HEK293 (cell line): ENCODE results near the gene ABHD12.

ENCODE experiments used
- CTCF ChIA-PET: fragments of 350-600 bp; formaldehyde crosslinking; extraction: SDS; loops from one replicate; lab custom pipeline; 2021; ENCODE audit warnings: antibody characterized with exemption; lab: Yijun Ruan, JAX
- POLR2A ChIA-PET: fragments of 300-600 bp; formaldehyde crosslinking; extraction: SDS; loops from one replicate; lab custom pipeline; 2020; ENCODE audit warnings: antibody characterized with exemption, inconsistent platforms; lab: Yijun Ruan, JAX
- H3K27ac ChIP-seq: fragments of 200-500 bp; sonication (Bioruptor generic); 2 replicates; pipeline ENCODE4 v1.5.1; 2014; ENCODE audit warnings: low read depth, low read length, control low read depth, inconsistent platforms; ENCODE audit errors: extremely low read depth
- H3K36me3 ChIP-seq, 2 experiments: fragments of 200-500 bp in 1 of 2; sonication (Bioruptor generic) in 1 of 2; 1 replicate in 1 of 2; 2 replicates in 1 of 2; pipeline ENCODE4 v1.5.1; 2014 to 2017; ENCODE audit warnings: inconsistent platforms in 2 of 2, low read length in 2 of 2; ENCODE audit not compliant: control insufficient read depth in 2 of 2, insufficient read depth in 1 of 2
- H3K4me1 ChIP-seq: fragments of 200-500 bp; sonication (Bioruptor generic); 2 replicates; pipeline ENCODE4 v1.5.1; 2014; ENCODE audit warnings: mild to moderate bottlenecking, low read length, inconsistent platforms; ENCODE audit not compliant: control insufficient read depth, insufficient read depth
- H3K4me3 ChIP-seq: 2 replicates; pipeline ENCODE4 v1.5.1; 2011; ENCODE audit warnings: low read depth, mild to moderate bottlenecking, control low read depth, low read length, moderate library complexity
- H3K9me3 ChIP-seq: fragments of 200-500 bp; sonication (Bioruptor generic); 2 replicates; pipeline ENCODE4 v1.5.1; 2014; ENCODE audit warnings: low read depth, low read length, inconsistent platforms; ENCODE audit not compliant: control insufficient read depth, insufficient read depth
- ATF2 ChIP-seq: fragments of 450-650 bp; formaldehyde crosslinking; IDR thresholded peaks from 2 replicates; pipeline ENCODE4 v1.5.1; 2016; ENCODE audit warnings: missing biosample characterization, missing genetic modification characterization, low read depth
- BCL11A ChIP-seq: fragments of 450-650 bp; formaldehyde crosslinking; IDR thresholded peaks from 2 replicates; pipeline ENCODE4 v1.5.1; 2016; ENCODE audit warnings: low read depth, missing biosample characterization, missing genetic modification characterization
- HOXD13 ChIP-seq: sonication (generic); formaldehyde crosslinking; IDR thresholded peaks from 2 replicates; pipeline ENCODE4 v1.8.0; 2022; ENCODE audit warnings: missing genetic modification reagents, borderline replicate concordance
- KLF8 ChIP-seq: fragments of 450-650 bp; formaldehyde crosslinking; IDR thresholded peaks from 2 replicates; pipeline ENCODE4 v1.5.1; 2016; ENCODE audit warnings: missing biosample characterization, missing genetic modification characterization
- PRDM10 ChIP-seq: fragments of 450-650 bp; formaldehyde crosslinking; IDR thresholded peaks from 2 replicates; pipeline ENCODE4 v1.5.1; 2016; ENCODE audit warnings: missing biosample characterization, missing genetic modification characterization
- ZBTB10 ChIP-seq: fragments of 450-650 bp; formaldehyde crosslinking; IDR thresholded peaks from 2 replicates; pipeline ENCODE4 v1.5.1; 2016; ENCODE audit warnings: missing biosample characterization, missing genetic modification characterization
- ZBTB11 ChIP-seq: fragments of 450-650 bp; formaldehyde crosslinking; conservative IDR thresholded peaks from 2 replicates; pipeline ENCODE4 v1.5.1; 2016; ENCODE audit warnings: low read depth, missing biosample characterization, missing genetic modification characterization
- ZBTB8A ChIP-seq: fragments of 450-650 bp; formaldehyde crosslinking; IDR thresholded peaks from 2 replicates; pipeline ENCODE4 v1.5.1; 2016; ENCODE audit warnings: missing biosample characterization, missing genetic modification characterization
- ZFP3 ChIP-seq: fragments of 450-650 bp; formaldehyde crosslinking; IDR thresholded peaks from 2 replicates; pipeline ENCODE4 v1.5.1; 2016; ENCODE audit warnings: low read depth, missing biosample characterization, missing genetic modification characterization
- ZFP69B ChIP-seq: fragments of 450-650 bp; formaldehyde crosslinking; IDR thresholded peaks from 2 replicates; pipeline ENCODE4 v1.5.1; 2016; ENCODE audit warnings: missing biosample characterization, missing genetic modification characterization
- ZNF157 ChIP-seq: fragments of 450-650 bp; formaldehyde crosslinking; IDR thresholded peaks from 2 replicates; pipeline ENCODE4 v1.5.1; 2016; ENCODE audit warnings: missing biosample characterization, missing genetic modification characterization
- ZNF223 ChIP-seq: fragments of 450-650 bp; formaldehyde crosslinking; IDR thresholded peaks from 2 replicates; pipeline ENCODE4 v1.5.1; 2016; ENCODE audit warnings: missing biosample characterization, missing genetic modification characterization
- ZNF266 ChIP-seq: fragments of 450-650 bp; formaldehyde crosslinking; IDR thresholded peaks from 2 replicates; pipeline ENCODE4 v1.5.1; 2016; ENCODE audit warnings: missing biosample characterization, missing genetic modification characterization, low read depth
- ZNF416 ChIP-seq: fragments of 450-650 bp; formaldehyde crosslinking; IDR thresholded peaks from 2 replicates; pipeline ENCODE4 v1.5.1; 2016; ENCODE audit warnings: missing biosample characterization, missing genetic modification characterization
- ZNF521 ChIP-seq: fragments of 450-650 bp; formaldehyde crosslinking; IDR thresholded peaks from 2 replicates; pipeline ENCODE4 v1.5.1; 2017; ENCODE audit warnings: missing biosample characterization, mild to moderate bottlenecking, missing genetic modification characterization
- ZNF561 ChIP-seq: fragments of 450-650 bp; IDR thresholded peaks from 2 replicates; pipeline ENCODE4 v1.5.1; 2018; ENCODE audit warnings: missing biosample characterization, missing genetic modification characterization, borderline replicate concordance
- ZNF664 ChIP-seq: fragments of 450-650 bp; formaldehyde crosslinking; IDR thresholded peaks from 2 replicates; pipeline ENCODE4 v1.5.1; 2016; ENCODE audit warnings: missing biosample characterization, missing genetic modification characterization
- ZNF776 ChIP-seq: fragments of 450-650 bp; formaldehyde crosslinking; IDR thresholded peaks from 2 replicates; pipeline ENCODE4 v1.5.0; 2017; ENCODE audit warnings: missing biosample characterization, missing genetic modification characterization, borderline replicate concordance
- ZNF830 ChIP-seq: fragments of 450-650 bp; IDR thresholded peaks from 2 replicates; pipeline ENCODE4 v1.5.0; 2018; ENCODE audit warnings: missing biosample characterization, missing genetic modification characterization, low read depth, mild to moderate bottlenecking, moderate library complexity

ABHD12 gene

GRCh38 chr20:25397096-25397495 lies 6.5 kb upstream of the ABHD12 start (continued):
- TF ChIP-seq ZBTB11 (no peak), HOXD13 (CRISPR knock-in tag) (no peak)

- Histone ChIP-seq H3K4me3 (no peak overlapping the region), H3K4me1 (peaks cover 2% of the 10 kb centered on the region; the same call in 1 of the 2 replicates), H3K36me3 (no peaks in the 10 kb centered on the region), H3K27ac (no peak overlapping the region), H3K9me3 (no peaks in the 10 kb centered on the region)
- POLR2A ChIA-PET: no interaction called here
- CTCF ChIA-PET: interaction anchor here (1.2 to 1.4 kb wide), 2 partner anchors 101 to 401 kb away, joined by 3 to 4 read pairs; no protein-coding TSS in a partner anchor
- TF ChIP-seq ATF2 (no peak), ZNF157 (tag by site-specific recombination) (no peak), ZNF266 (no peak), ZNF776 (tag by site-specific recombination) (no peak), ZFP3 (tag by site-specific recombination) (no peak), ZNF223 (no peak), ZNF521 (tag by site-specific recombination) (no peak)
These were observed 4.4 kb upstream of the ABHD12 start for GRCh38 chr20:25394996-25395395.

- POLR2A ChIA-PET: no interaction called here
These were observed 3.6 kb upstream of the ABHD12 start for GRCh38 chr20:25394276-25394675.

GRCh38 chr20:25389858-25390537 lies 637 bp downstream of the ABHD12 start:
- peaks cover 0 to 8% of the 10 kb centered on the region in 2 experiments; a peak in 2 of 3 replicates for H3K36me3 ChIP-seq
- POLR2A ChIA-PET: interaction anchor here (0.9 to 1.2 kb wide), 2 partner anchors 17 to 25 kb away, joined by 3 to 9 read pairs; partner anchors contain the start of gene GINS1
- TF ChIP-seq ZFP69B (tag by site-specific recombination): peak; percentile 91
- TF ChIP-seq ZBTB8A (tag by site-specific recombination): peak; percentile 95
- 0 out of 2 replicates have a peak, but pooled peaks have one; percentile 29 for TF ChIP-seq ZBTB10 (tag by site-specific recombination)
- 0 out of 2 replicates have a peak, but pooled peaks have one; percentile 15 for TF ChIP-seq PRDM10 (tag by site-specific recombination)

More at GRCh38 chr20:25394276-25394675, 3.6 kb upstream of the ABHD12 start:
- Histone ChIP-seq H3K36me3 (no peaks in the 10 kb centered on the region), H3K4me3 (no peak overlapping the region), H3K27ac (no peak overlapping the region), H3K9me3 (no peaks in the 10 kb centered on the region), H3K4me1 (peaks cover 2% of the 10 kb centered on the region; the same call in 1 of the 2 replicates)
- TF ChIP-seq KLF8: no peak
- TF ChIP-seq ZNF561 (tag by site-specific recombination): no peak
- TF ChIP-seq BCL11A (tag by site-specific recombination): no peak
- no peak for TF ChIP-seq ZNF830 (tag by site-specific recombination)
- no peak for TF ChIP-seq ZNF416
- no peak for TF ChIP-seq ZNF664 (tag by site-specific recombination)
- CTCF ChIA-PET: interaction anchor here (1.2 kb wide), 1 partner anchor 400 kb away, joined by 4 read pairs; no protein-coding TSS in a partner anchor

More at GRCh38 chr20:25389858-25390537, 637 bp downstream of the ABHD12 start:
- Histone ChIP-seq H3K27ac (peak overlapping the region; percentile 93), H3K4me3 (peak overlapping the region; percentile 99), H3K4me1 (peaks cover 2% of the 10 kb centered on the region; the same call in 1 of the 2 replicates), H3K9me3 (no peaks in the 10 kb centered on the region)
- CTCF ChIA-PET: no interaction called here
